GM12892 (cell line): ENCODE results near the gene C1orf141.
"Not testable (repeated sequence)": the region's sequence is repeated elsewhere in the genome, so short reads cannot be mapped to it uniquely, and the experiment has no call there.

Source experiments
- DNase-seq: peaks from one replicate; pipeline ENCODE4 v3.0.0; 2011; ENCODE audit not compliant: insufficient read length
- FAIRE-seq: peaks from 2 replicates; lab custom pipeline; 2011; peaks lifted over from hg19 to GRCh38; lab: Jason Lieb, UNC
- POLR2A ChIP-seq: IDR thresholded peaks from 2 replicates; pipeline ENCODE4 v1.6.1; 2011; ENCODE audit warnings: low read depth, low read length, control low read depth
- POLR2AphosphoS5 ChIP-seq: IDR thresholded peaks from 2 replicates; pipeline ENCODE4 v1.6.1; 2011; ENCODE audit warnings: low read depth, low read length, control low read depth
- TAF1 ChIP-seq: IDR thresholded peaks from 2 replicates; pipeline ENCODE4 v1.6.1; 2011; ENCODE audit warnings: low read depth, mild to moderate bottlenecking, control low read depth, low read length, borderline replicate concordance

C1orf141 gene

GRCh38 chr1:67162954-67163353 is 28.2 kb upstream of the C1orf141 start:
- TF ChIP-seq TAF1 (no peak), POLR2A (no peak), POLR2AphosphoS5 (no peak)
- FAIRE-seq: no peak
- DNase-seq: no peak

- TF ChIP-seq POLR2A (no peak), TAF1 (no peak), POLR2AphosphoS5 (no peak)
- DNase-seq: no peak
- no peak for FAIRE-seq
Observed at GRCh38 chr1:67159233-67159632, 24.5 kb upstream of the C1orf141 start.

- DNase-seq (no peak), FAIRE-seq (no peak)
- no peak for TF ChIP-seq POLR2AphosphoS5
- no peak for TF ChIP-seq POLR2A
- no peak for TF ChIP-seq TAF1
Observed at GRCh38 chr1:67158401-67158800, 23.6 kb upstream of the C1orf141 start.

- DNase-seq (no peak), FAIRE-seq (no peak)
- no peak for TF ChIP-seq TAF1
- no peak for TF ChIP-seq POLR2A
- TF ChIP-seq POLR2AphosphoS5: no peak
Observed at GRCh38 chr1:67150931-67151330, 16.2 kb upstream of the C1orf141 start.

- DNase-seq: peak; percentile 24
- FAIRE-seq: peak; percentile 80
- TF ChIP-seq TAF1: no peak
- no peak for TF ChIP-seq POLR2A
- TF ChIP-seq POLR2AphosphoS5: no peak
Observed at GRCh38 chr1:67149179-67149770, 14.5 kb upstream of the C1orf141 start.

- DNase-seq: no peak
Observed at GRCh38 chr1:67148516-67149178, 13.9 kb upstream of the C1orf141 start.

GRCh38 chr1:67147973-67148372 is 13.2 kb upstream of the C1orf141 start:
- not testable (repeated sequence) for DNase-seq, FAIRE-seq

More at GRCh38 chr1:67148516-67149178, 13.9 kb upstream of the C1orf141 start:
- TF ChIP-seq POLR2A (no peak), POLR2AphosphoS5 (no peak), TAF1 (no peak)
- no peak for FAIRE-seq

- DNase-seq (no peak), FAIRE-seq (no peak)
- TF ChIP-seq TAF1 (no peak), POLR2A (no peak), POLR2AphosphoS5 (no peak)
Observed at GRCh38 chr1:67146539-67146938, 11.8 kb upstream of the C1orf141 start.

- DNase-seq (no peak), FAIRE-seq (no peak)
- TF ChIP-seq POLR2A: no peak
- TF ChIP-seq TAF1: no peak
- TF ChIP-seq POLR2AphosphoS5: no peak
Observed at GRCh38 chr1:67146101-67146500, 11.3 kb upstream of the C1orf141 start.

GRCh38 chr1:67144696-67145095 is 9.9 kb upstream of the C1orf141 start:
- TF ChIP-seq POLR2AphosphoS5 (no peak), POLR2A (no peak), TAF1 (no peak)
- FAIRE-seq: no peak
- DNase-seq: no peak

GRCh38 chr1:67143966-67144365 is 9.2 kb upstream of the C1orf141 start:
- TF ChIP-seq POLR2AphosphoS5: no peak
- FAIRE-seq: no peak
- DNase-seq: no peak

GRCh38 chr1:67142931-67143330 is 8.2 kb upstream of the C1orf141 start:
- FAIRE-seq (no peak), DNase-seq (no peak)
- no peak for TF ChIP-seq POLR2AphosphoS5
- no peak for TF ChIP-seq POLR2A
- TF ChIP-seq TAF1: no peak

- DNase-seq, FAIRE-seq: not testable (repeated sequence)
Observed at GRCh38 chr1:67141832-67142231, 7.1 kb upstream of the C1orf141 start.
